Measurements from ENCODE around the gene KAZN. TPM values are rescaled to one million over a fixed set of nuclear protein-coding genes. Genes with fewer than 3 reads are reported as not detected.

Gene KAZN
- polyA plus RNA-seq, 1 of the 3 experiments (the other 2 are of a cell fraction): 6.8 TPM

GRCh38 chr1:14944471-14944985 lies 346.0 kb downstream of the KAZN start:
- H3K9me2 ChIP-seq: no peaks in the 10 kb centered on the region
- H3K4me3 ChIP-seq (ENCODE audit: low read depth in 2 of 2, low read length in 1 of 2): no peak overlapping the region
- H3K9ac ChIP-seq: peak overlapping the region; percentile 58; the same call in 1 of the 2 replicates
- 92% methylated on average over 11 of the region's 12 CpGs for WGBS (ENCODE audit: low lambda C conversion rate)
- H3K27me3 ChIP-seq (ENCODE audit: insufficient read depth): no peaks in the 10 kb centered on the region
- H2AFZ ChIP-seq (ENCODE audit: low read depth): no peak overlapping the region; the same call in 1 of the 2 replicates
- H3K9me3 ChIP-seq: no peaks in the 10 kb centered on the region
- peaks cover 40% of the 10 kb centered on the region for H3F3A ChIP-seq (replicated peaks; ENCODE audit: insufficient read depth)
- peaks cover 60% of the 10 kb centered on the region for H3K79me2 ChIP-seq (ENCODE audit: insufficient read depth)
- ChIA-PET POLR2A (interaction anchor here (0.6 kb wide), 1 partner anchor 190 kb away, joined by 3 read pairs; no protein-coding TSS in a partner anchor), CTCF (interaction anchor here (0.8 to 2.7 kb wide), 2 partner anchors 83 kb away, joined by 3 to 12 read pairs; no protein-coding TSS in a partner anchor)
- no peaks in the 10 kb centered on the region for H3K36me3 ChIP-seq (replicated peaks in 1 of 2; ENCODE audit: control insufficient read depth in 1 of 2, insufficient read depth in 2 of 2, low read length in 1 of 2)
- peaks cover 41 to 53% of the 10 kb centered on the region in 2 experiments for H3K4me1 ChIP-seq (ENCODE audit: control insufficient read depth in 1 of 2, insufficient read depth in 2 of 2, low read depth in 1 of 2, low read length in 1 of 2)
- TF ChIP-seq JUND (IDR thresholded peaks at IDR 0.05) (no peak), ELF1 (IDR thresholded peaks at IDR 0.05) (no peak), RAD21 (IDR thresholded peaks at IDR 0.05; ENCODE audit: low read length) (no peak), PBX3 (IDR thresholded peaks at IDR 0.05) (no peak), NFIC (IDR thresholded peaks at IDR 0.05; ENCODE audit: borderline replicate concordance) (no peak), MEF2A (IDR thresholded peaks at IDR 0.05; ENCODE audit: borderline replicate concordance, low read depth) (no peak), EZH2phosphoT487 (IDR thresholded peaks at IDR 0.05; ENCODE audit: borderline replicate concordance, low read depth) (no peak), SIN3A (IDR thresholded peaks at IDR 0.05; ENCODE audit: borderline replicate concordance, low read depth, low read length) (no peak), GATA2 (CRISPR knock-in tag; IDR thresholded peaks at IDR 0.05) (no peak), CHD2 (IDR thresholded peaks at IDR 0.05; ENCODE audit: low read length, partially characterized antibody) (no peak), RFX5 (IDR thresholded peaks at IDR 0.05; ENCODE audit: low read length) (no peak), FOXJ3 (CRISPR knock-in tag; IDR thresholded peaks at IDR 0.05) (no peak), NRF1 (IDR thresholded peaks at IDR 0.05; ENCODE audit: low read depth, low read length) (no peak), USF1 (IDR thresholded peaks at IDR 0.05; ENCODE audit: borderline replicate concordance, low read depth) (no peak), ZBTB33 (IDR thresholded peaks at IDR 0.05; ENCODE audit: borderline replicate concordance, low read depth) (no peak), SMC3 (IDR thresholded peaks at IDR 0.05; ENCODE audit: low read depth, low read length) (no peak)
- H3K27ac ChIP-seq (ENCODE audit: low read depth in 2 of 2, low read length in 1 of 2): peak overlapping the region; percentile 96
- no peaks in the 10 kb centered on the region for H4K20me1 ChIP-seq (ENCODE audit: insufficient read depth)
- no peak for DNase-seq
- peak overlapping the region; percentile 85 for H3K4me2 ChIP-seq
